B cell (primary cell): ENCODE results near the gene TOLLIP. TPM values are rescaled to one million over a fixed set of nuclear protein-coding genes. Genes with fewer than 3 reads are reported as not detected.

ENCODE experiments used
- ATAC-seq: fragments of 200-7000 bp; cut with Tn5 transposase; one replicate; pipeline ENCODE4 v1.10.0; 2021; ENCODE audit warnings: low read depth, mild to moderate bottlenecking, moderate number of reproducible peaks, moderate library complexity
- CTCF ChIA-PET: fragments of 350-600 bp; sonication (Branson Sonifier 250); formaldehyde crosslinking; loops from one replicate; lab custom pipeline; 2021; ENCODE audit warnings: antibody characterized with exemption, inconsistent platforms; lab: Charles Lee
- POLR2A ChIA-PET: fragments of 350-600 bp; sonication (Branson Sonifier 250); formaldehyde crosslinking; loops from one replicate; lab custom pipeline; 2021; ENCODE audit warnings: antibody characterized with exemption; lab: Charles Lee
- DNase-seq: peaks from one replicate; pipeline ENCODE4 v3.0.0; 2013
- H2AFZ ChIP-seq: 2 replicates; pipeline ENCODE4 v1.6.1; 2012; ENCODE audit warnings: mild to moderate bottlenecking, low read depth, low read length; ENCODE audit not compliant: insufficient read depth, poor library complexity, severe bottlenecking
- H3K27ac ChIP-seq, 2 donors: 1 replicate in 1 of 2; 2 replicates in 1 of 2; pipeline ENCODE4 v1.5.1; 2012 to 2013; ENCODE audit warnings: low read length in 2 of 2, mild to moderate bottlenecking in 2 of 2, moderate library complexity in 1 of 2
- H3K27me3 ChIP-seq, 4 experiments: fragments of 200-600 bp in 1 of 4; sonication (generic) in 1 of 4; replicated peaks in 1 of 4; 1 replicate in 2 of 4; 2 replicates in 2 of 4; pipeline versions ENCODE4 v1.6.1 to v1.7.0; 2013 to 2016; ENCODE audit warnings: low read length in 3 of 4, mild to moderate bottlenecking in 2 of 4, mixed read lengths in 1 of 4, moderate library complexity in 1 of 4; ENCODE audit not compliant: insufficient read depth in 4 of 4, control insufficient read depth in 3 of 4; ENCODE audit errors: control extremely low read depth in 1 of 4
- H3K36me3 ChIP-seq, 2 experiments: replicated peaks in 1 of 2; 1 replicate in 1 of 2; 2 replicates in 1 of 2; pipeline versions ENCODE4 v1.6.1 to v1.7.1; 2013; ENCODE audit warnings: low read length in 1 of 2; ENCODE audit not compliant: insufficient read depth in 2 of 2, control insufficient read depth in 1 of 2; ENCODE audit errors: control extremely low read depth in 1 of 2, extremely low read depth in 1 of 2
- H3K4me1 ChIP-seq, 2 donors: fragments of 200-600 bp in 1 of 2; sonication (generic) in 1 of 2; 1 replicate in 1 of 2; 2 replicates in 1 of 2; pipeline versions ENCODE4 v1.5.1 to v1.6.1; 2013 to 2017; ENCODE audit warnings: low read length in 2 of 2; ENCODE audit not compliant: control insufficient read depth in 2 of 2, insufficient read depth in 2 of 2
- H3K4me2 ChIP-seq: replicated peaks from 2 replicates; pipeline ENCODE3; 2012; ENCODE audit warnings: mild to moderate bottlenecking, low read depth, low read length; ENCODE audit not compliant: poor library complexity, severe bottlenecking
- H3K4me3 ChIP-seq, 5 experiments: fragments of 200-600 bp in 1 of 5; sonication (generic) in 1 of 5; 1 replicate in 3 of 5; 2 replicates in 2 of 5; pipeline versions ENCODE4 v1.5.1 to v1.7.0; 2011 to 2016; ENCODE audit warnings: low read length in 4 of 5, mild to moderate bottlenecking in 4 of 5, low read depth in 2 of 5, control low read depth in 1 of 5, moderate library complexity in 1 of 5; ENCODE audit not compliant: insufficient read depth in 1 of 5; ENCODE audit errors: control extremely low read depth in 1 of 5, extremely low read depth in 1 of 5
- H3K79me2 ChIP-seq: fragments of 200-600 bp; sonication (generic); one replicate; pipeline ENCODE4 v1.6.0; 2016; ENCODE audit warnings: low read length; ENCODE audit not compliant: control insufficient read depth, insufficient read depth
- H3K9ac ChIP-seq: fragments of 200-600 bp; sonication (generic); 2 replicates; pipeline ENCODE4 v1.6.1; 2017; ENCODE audit warnings: mild to moderate bottlenecking, low read length, moderate library complexity
- H3K9me3 ChIP-seq, 3 donors: one replicate each; pipeline versions ENCODE4 v1.6.1 to v1.7.1; 2013; ENCODE audit warnings: low read length in 2 of 3; ENCODE audit not compliant: control insufficient read depth in 2 of 3, insufficient read depth in 1 of 3; ENCODE audit errors: control extremely low read depth in 1 of 3
- H4K20me1 ChIP-seq: 2 replicates; pipeline ENCODE4 v1.6.0; 2012; ENCODE audit warnings: mild to moderate bottlenecking, low read length; ENCODE audit not compliant: insufficient read depth, control insufficient read depth, poor library complexity, severe bottlenecking
- H3K27ac Mint-ChIP-seq: one replicate; pipeline ENCODE4 v1.8.0; 2021; ENCODE audit warnings: mixed read lengths
- H3K27me3 Mint-ChIP-seq: one replicate; pipeline ENCODE4 v1.8.0; 2021; ENCODE audit warnings: mixed read lengths
- H3K4me1 Mint-ChIP-seq: one replicate; pipeline ENCODE4 v1.8.0; 2021; ENCODE audit warnings: mixed read lengths
- H3K4me3 Mint-ChIP-seq: one replicate; pipeline ENCODE4 v1.8.0; 2021; ENCODE audit warnings: mixed read lengths
- H3K9me3 Mint-ChIP-seq: one replicate; pipeline ENCODE4 v1.8.0; 2022; ENCODE audit warnings: mixed read lengths; ENCODE audit not compliant: insufficient read depth
- CTCF ChIP-seq: fragments of 200-600 bp; IDR thresholded peaks from one replicate; pipeline ENCODE4 v1.8.0; 2022; ENCODE audit warnings: antibody characterized with exemption, mild to moderate bottlenecking
- EZH2 ChIP-seq: IDR thresholded peaks from 2 replicates; pipeline ENCODE4 v1.6.1; 2012; ENCODE audit warnings: borderline replicate concordance, low read depth, mild to moderate bottlenecking, moderate library complexity, low read length; ENCODE audit not compliant: insufficient read depth, poor library complexity, severe bottlenecking
- WGBS: methylation state at CpG from one replicate; pipeline ENCODE4 v1.1.5; 2013; ENCODE audit warnings: missing lambda C conversion rate; ENCODE audit not compliant: insufficient coverage; 5-methylcytosine and 5-hydroxymethylcytosine counted together
- intact Hi-C: fragments of 100-400 bp; cut with micrococcal nuclease; formaldehyde crosslinking; loops from one replicate; pipeline ENCODE4 v1.10.0; 2022
- polyA plus RNA-seq: library from polyadenylated mRNA; depleted of rRNA; stranded (reverse); fragments of >200 nt; gene quantifications from 2 replicates; pipeline ENCODE4 v1.2.3, GENCODE V29; 2012
- total RNA-seq, 2 donors: library from RNA; stranded (reverse); fragments of 120-200 nt in 1 of 2; gene quantifications; 1 replicate in 1 of 2; 2 replicates in 1 of 2; pipeline versions ENCODE4 v1.2.3 to v1.2.4, GENCODE V29; 2013 to 2022

The TOLLIP gene
- total and polyA plus RNA-seq, 2 donors (not counting 1 experiment from before 2014, with no cell fraction given) = 34.7 to 52.5 TPM

DNA sequence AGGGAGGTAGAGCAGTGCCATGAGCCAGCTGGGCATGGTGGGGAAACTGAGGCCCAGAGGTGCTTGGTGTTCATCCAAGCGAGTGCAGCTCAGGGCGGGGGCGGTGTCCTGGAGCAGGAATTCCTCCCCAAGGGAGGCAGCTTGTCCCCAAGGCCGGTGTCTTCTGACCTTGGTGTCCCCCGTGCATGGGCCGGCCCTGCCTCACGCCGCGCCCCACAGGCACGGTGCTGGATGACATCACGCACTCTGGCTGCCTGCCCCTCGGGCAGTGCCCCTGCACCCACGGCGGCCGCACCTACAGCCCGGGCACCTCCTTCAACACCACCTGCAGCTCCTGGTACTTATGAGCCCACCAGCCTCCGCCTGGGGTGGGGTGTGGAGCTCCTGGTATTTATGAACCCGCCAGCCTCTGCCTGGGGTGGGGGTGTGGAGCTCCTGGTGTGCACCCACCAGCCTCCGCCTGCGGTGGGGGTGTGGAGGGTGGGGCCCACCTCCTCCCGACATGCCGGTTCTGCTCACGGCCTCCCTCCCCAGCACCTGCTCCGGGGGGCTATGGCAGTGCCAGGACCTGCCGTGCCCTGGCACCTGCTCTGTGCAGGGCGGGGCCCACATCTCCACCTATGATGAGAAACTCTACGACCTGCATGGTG, 79.8 kb downstream of the TOLLIP start:
- WGBS = 89% methylated on average over 12 of the region's 27 CpGs
- ATAC-seq (no peak), DNase-seq (no peak)
- Histone ChIP-seq H3K36me3 (no peaks in the 10 kb centered on the region), H3K9me3 (no peaks in the 10 kb centered on the region), H3K27me3 (no peaks in the 10 kb centered on the region), H3K4me1 (no peaks in the 10 kb centered on the region), H3K4me2 (no peak overlapping the region), H3K27ac (no peak overlapping the region), H3K9ac (no peak overlapping the region), H4K20me1 (no peaks in the 10 kb centered on the region), H3K79me2 (no peaks in the 10 kb centered on the region), H2AFZ (no peak overlapping the region), H3K4me3 (no peak overlapping the region)
- Mint-ChIP-seq H3K4me1 (no peaks in the 10 kb centered on the region), H3K4me3 (no peak overlapping the region), H3K9me3 (no peaks in the 10 kb centered on the region), H3K27me3 (no peaks in the 10 kb centered on the region), H3K27ac (no peak overlapping the region)
- TF ChIP-seq CTCF (no peak), EZH2 (no peak)
- CTCF ChIA-PET = no interaction called here
- intact Hi-C loops = no loop called here
- POLR2A ChIA-PET = no interaction called here

GRCh38 chr11:1228921-1229451, 80.4 kb downstream of the TOLLIP start:
- TF ChIP-seq CTCF (no peak), EZH2 (no peak)
- H3K4me1 ChIP-seq = no peaks in the 10 kb centered on the region
- Mint-ChIP-seq H3K27me3 (peaks cover 2% of the 10 kb centered on the region), H3K4me3 (no peak overlapping the region), H3K27ac (no peak overlapping the region), H3K9me3 (no peaks in the 10 kb centered on the region), H3K4me1 (no peaks in the 10 kb centered on the region)
- intact Hi-C loops = no loop called here
- no peaks in the 10 kb centered on the region for H3K27me3 ChIP-seq
- POLR2A ChIA-PET = no interaction called here
- no peak overlapping the region for H3K4me2 ChIP-seq
- no peak overlapping the region for H2AFZ ChIP-seq
- CTCF ChIA-PET = no interaction called here
- ATAC-seq (no peak), DNase-seq (no peak)
- H3K79me2 ChIP-seq = no peaks in the 10 kb centered on the region
- no peaks in the 10 kb centered on the region for H4K20me1 ChIP-seq
- no peak overlapping the region for H3K27ac ChIP-seq
- no peaks in the 10 kb centered on the region for H3K9me3 ChIP-seq
- 75% methylated on average over 18 of the region's 18 CpGs for WGBS
- no peaks in the 10 kb centered on the region for H3K36me3 ChIP-seq
- H3K4me3 ChIP-seq = no peak overlapping the region
- H3K9ac ChIP-seq = no peak overlapping the region
